ENCODE results near the gene YAP1.

The YAP1 gene

GRCh38 chr11:102153082-102153481, 42.8 kb downstream of the YAP1 start:
- no peak for DNase-seq
- intact Hi-C loops (cut with DNase I), result no loop called here

GRCh38 chr11:102154806-102155205, 44.6 kb downstream of the YAP1 start:
- intact Hi-C loops (cut with DNase I), result no loop called here

GRCh38 chr11:102155676-102156075, 45.4 kb downstream of the YAP1 start:
- DNase-seq, result no peak
- intact Hi-C loops (cut with DNase I), result no loop called here

More at GRCh38 chr11:102154806-102155205, 44.6 kb downstream of the YAP1 start:
- no peak for DNase-seq

- intact Hi-C loops (cut with DNase I), result no loop called here
- DNase-seq, result no peak
Observed at GRCh38 chr11:102157219-102157618, 47.0 kb downstream of the YAP1 start.

GRCh38 chr11:102158164-102158735, 48.0 kb downstream of the YAP1 start:
- DNase-seq, result no peak
- intact Hi-C loops (cut with DNase I), result no loop called here

GRCh38 chr11:102163368-102163767, 53.1 kb downstream of the YAP1 start:
- DNase-seq, result no peak
- intact Hi-C loops (cut with DNase I), result no loop called here

GRCh38 chr11:102166175-102167064, 56.2 kb downstream of the YAP1 start:
- DNase-seq, result no peak
- intact Hi-C loops (cut with DNase I), result no loop called here

GRCh38 chr11:102168481-102168880, 58.2 kb downstream of the YAP1 start:
- no peak for DNase-seq
- intact Hi-C loops (cut with DNase I), result no loop called here

- intact Hi-C loops (cut with DNase I), result no loop called here
- DNase-seq, result no peak
Observed at GRCh38 chr11:102171101-102171500, 60.9 kb downstream of the YAP1 start.

GRCh38 chr11:102172127-102172848, 62.0 kb downstream of the YAP1 start:
- intact Hi-C loops (cut with DNase I), result no loop called here
- no peak for DNase-seq

GRCh38 chr11:102177126-102177525, 66.9 kb downstream of the YAP1 start:
- no peak for DNase-seq
- intact Hi-C loops (cut with DNase I), result no loop called here

GRCh38 chr11:102177974-102178631, 67.9 kb downstream of the YAP1 start:
- no peak for DNase-seq
- intact Hi-C loops (cut with DNase I), result no loop called here

GRCh38 chr11:102179371-102179770, 69.1 kb downstream of the YAP1 start:
- no peak for DNase-seq
- intact Hi-C loops (cut with DNase I), result no loop called here

- no peak for DNase-seq
- intact Hi-C loops (cut with DNase I), result no loop called here
Observed at GRCh38 chr11:102184269-102184987, 74.2 kb downstream of the YAP1 start.

GRCh38 chr11:102186551-102187191, 76.4 kb downstream of the YAP1 start:
- intact Hi-C loops (cut with DNase I), result no loop called here
- no peak for DNase-seq

GRCh38 chr11:102187416-102188151, 77.3 kb downstream of the YAP1 start:
- intact Hi-C loops (cut with DNase I), result no loop called here
- no peak for DNase-seq

- intact Hi-C loops (cut with DNase I), result no loop called here
- no peak for DNase-seq
Observed at GRCh38 chr11:102188488-102188887, 78.2 kb downstream of the YAP1 start.

- intact Hi-C loops (cut with DNase I), result no loop called here
- DNase-seq, result no peak
Observed at GRCh38 chr11:102191832-102192231, 81.6 kb downstream of the YAP1 start.

Data from head of caudate nucleus (tissue), 42 donors.